A549 treated with AZD2906 at 1 μM for 4 hours (cell line): Measurements from ENCODE around the gene DUSP21. TPM values are rescaled to one million over a fixed set of nuclear protein-coding genes. Genes with fewer than 3 reads are reported as not detected.

ENCODE experiments used
- total RNA-seq: library from RNA; stranded (reverse); fragments of 200-300 nt; extraction: Qiagen RNA extraction; gene quantifications from 5 replicates; pipeline ENCODE4 v1.2.3, GENCODE V29; 2022

The DUSP21 gene
- not detected in 5 replicates for total RNA-seq

GRCh38 chrX:44843753-44844152 lies at the start of gene DUSP21:
TSS of gene DUSP21 (plus strand) at chrX:44844021. CDS start at chrX:44844133, 112 bp downstream.

GRCh38 chrX:44872821-44873414 lies 29.1 kb downstream of the DUSP21 start, which contains the start of gene KDM6A:
TSS of gene KDM6A (plus strand) at chrX:44873188. CDS start at chrX:44873552, 364 bp downstream.

Other genes starting within 250 kb of the DUSP21 start
- gene KDM6A, start 29.2 kb downstream of the DUSP21 start, total RNA-seq, result 10.7 to 11.5 TPM (median 11.0 TPM) in 5 replicates